ENCODE results near the gene TIMP4. TPM values are rescaled to one million over a fixed set of nuclear protein-coding genes. Genes with fewer than 3 reads are reported as not detected.

Gene TIMP4
- total RNA-seq, 4 donors from 2014 or later = 3.7 to 22.3 (median 5.0) TPM

- Histone ChIP-seq H3K27ac (no peak overlapping the region), H3K4me1 (no peaks in the 10 kb centered on the region), H3K36me3 (no peaks in the 10 kb centered on the region), H3K4me3 (no peak overlapping the region), H3K27me3 (no peaks in the 10 kb centered on the region), H3K9me3 (no peaks in the 10 kb centered on the region)
- no peak for DNase-seq
- no peak for TF ChIP-seq POLR2A (IDR thresholded peaks at IDR 0.05)
- TF ChIP-seq, protein P1, sequence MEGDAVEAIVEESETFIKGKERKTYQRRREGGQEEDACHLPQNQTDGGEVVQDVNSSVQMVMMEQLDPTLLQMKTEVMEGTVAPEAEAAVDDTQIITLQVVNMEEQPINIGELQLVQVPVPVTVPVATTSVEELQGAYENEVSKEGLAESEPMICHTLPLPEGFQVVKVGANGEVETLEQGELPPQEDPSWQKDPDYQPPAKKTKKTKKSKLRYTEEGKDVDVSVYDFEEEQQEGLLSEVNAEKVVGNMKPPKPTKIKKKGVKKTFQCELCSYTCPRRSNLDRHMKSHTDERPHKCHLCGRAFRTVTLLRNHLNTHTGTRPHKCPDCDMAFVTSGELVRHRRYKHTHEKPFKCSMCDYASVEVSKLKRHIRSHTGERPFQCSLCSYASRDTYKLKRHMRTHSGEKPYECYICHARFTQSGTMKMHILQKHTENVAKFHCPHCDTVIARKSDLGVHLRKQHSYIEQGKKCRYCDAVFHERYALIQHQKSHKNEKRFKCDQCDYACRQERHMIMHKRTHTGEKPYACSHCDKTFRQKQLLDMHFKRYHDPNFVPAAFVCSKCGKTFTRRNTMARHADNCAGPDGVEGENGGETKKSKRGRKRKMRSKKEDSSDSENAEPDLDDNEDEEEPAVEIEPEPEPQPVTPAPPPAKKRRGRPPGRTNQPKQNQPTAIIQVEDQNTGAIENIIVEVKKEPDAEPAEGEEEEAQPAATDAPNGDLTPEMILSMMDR (IDR thresholded peaks at IDR 0.05) = no peak
These were observed 27.2 kb downstream of the TIMP4 start for GRCh38 chr3:12131351-12132090.

DNA sequence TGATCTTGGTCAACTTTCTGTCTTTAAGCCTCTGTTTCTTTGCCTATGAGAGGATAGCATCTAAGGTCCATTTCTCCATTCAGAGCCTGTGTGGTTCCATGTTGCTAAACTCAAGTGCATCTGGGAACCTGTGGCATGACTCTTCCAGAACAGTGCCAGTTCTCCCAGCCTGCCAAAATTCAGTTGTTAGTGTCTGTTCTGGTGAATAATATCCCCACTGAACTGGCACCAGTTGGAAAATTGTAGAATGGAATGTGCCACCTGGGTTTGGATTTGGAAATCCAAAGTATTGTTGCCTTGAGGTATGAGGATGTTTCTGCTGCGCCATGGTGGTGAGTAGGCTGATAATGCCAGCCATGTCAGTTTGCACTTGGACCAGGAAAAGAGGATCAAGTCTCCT, 31.3 kb downstream of the TIMP4 start:
- no peaks in the 10 kb centered on the region for H3K9me3 ChIP-seq
- no peak for DNase-seq
- H3K27ac ChIP-seq = no peak overlapping the region
- no peak for TF ChIP-seq POLR2A (IDR thresholded peaks at IDR 0.05)
- TF ChIP-seq, protein P1 (IDR thresholded peaks at IDR 0.05) = no peak
- H3K27me3 ChIP-seq = no peaks in the 10 kb centered on the region
- no peaks in the 10 kb centered on the region for H3K4me1 ChIP-seq
- no peak overlapping the region for H3K4me3 ChIP-seq
- no peaks in the 10 kb centered on the region for H3K36me3 ChIP-seq

- TF ChIP-seq POLR2A (IDR thresholded peaks at IDR 0.05) = no peak
- TF ChIP-seq, protein P1 (IDR thresholded peaks at IDR 0.05) = no peak
- no peaks in the 10 kb centered on the region for H3K9me3 ChIP-seq
- no peaks in the 10 kb centered on the region for H3K4me1 ChIP-seq
- H3K4me3 ChIP-seq = no peak overlapping the region
- DNase-seq = no peak
- no peak overlapping the region for H3K27ac ChIP-seq
- no peaks in the 10 kb centered on the region for H3K36me3 ChIP-seq
- H3K27me3 ChIP-seq = no peaks in the 10 kb centered on the region
These were observed 32.9 kb downstream of the TIMP4 start for GRCh38 chr3:12125772-12126171.

- no peaks in the 10 kb centered on the region for H3K9me3 ChIP-seq
- no peak for DNase-seq
- TF ChIP-seq, protein P1 (IDR thresholded peaks at IDR 0.05) = no peak
- TF ChIP-seq POLR2A (IDR thresholded peaks at IDR 0.05) = no peak
- no peaks in the 10 kb centered on the region for H3K27me3 ChIP-seq
- H3K27ac ChIP-seq = no peak overlapping the region
- no peaks in the 10 kb centered on the region for H3K4me1 ChIP-seq
- no peaks in the 10 kb centered on the region for H3K36me3 ChIP-seq
- no peak overlapping the region for H3K4me3 ChIP-seq
These were observed 37.2 kb downstream of the TIMP4 start for GRCh38 chr3:12121466-12121865.

- no peak overlapping the region for H3K27ac ChIP-seq
These were observed 38.2 kb downstream of the TIMP4 start for GRCh38 chr3:12120374-12121140.

More at GRCh38 chr3:12120374-12121140, 38.2 kb downstream of the TIMP4 start:
- Histone ChIP-seq H3K27me3 (no peaks in the 10 kb centered on the region), H3K36me3 (no peaks in the 10 kb centered on the region), H3K9me3 (no peaks in the 10 kb centered on the region), H3K4me3 (no peak overlapping the region), H3K4me1 (no peaks in the 10 kb centered on the region)
- TF ChIP-seq, protein P1 (IDR thresholded peaks at IDR 0.05) = no peak
- no peak for TF ChIP-seq POLR2A (IDR thresholded peaks at IDR 0.05)
- no peak for DNase-seq
